ENCODE data around the gene BSN.

DNA sequence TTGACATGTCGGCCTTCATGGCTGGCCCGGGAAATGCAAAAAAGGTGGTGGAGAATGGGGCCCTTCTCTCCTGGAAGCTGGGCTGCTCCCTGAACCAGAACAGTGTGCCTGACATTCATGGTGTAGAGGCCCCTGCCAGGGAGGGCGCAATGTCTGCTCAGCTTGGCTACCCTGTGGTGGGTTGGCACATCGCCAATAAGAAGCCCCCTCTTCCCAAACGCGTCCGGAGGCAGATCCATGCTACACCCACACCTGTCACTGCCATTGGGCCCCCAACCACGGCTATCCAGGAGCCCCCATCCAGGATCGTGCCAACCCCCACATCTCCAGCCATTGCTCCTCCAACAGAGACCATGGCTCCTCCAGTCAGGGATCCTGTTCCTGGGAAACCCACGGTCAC is 23.1 kb upstream of the BSN start:
- TF ChIP-seq POLR2A (IDR thresholded peaks at IDR 0.05; ENCODE audit: low read depth, low read length) = no peak
- TF ChIP-seq, protein P1, sequence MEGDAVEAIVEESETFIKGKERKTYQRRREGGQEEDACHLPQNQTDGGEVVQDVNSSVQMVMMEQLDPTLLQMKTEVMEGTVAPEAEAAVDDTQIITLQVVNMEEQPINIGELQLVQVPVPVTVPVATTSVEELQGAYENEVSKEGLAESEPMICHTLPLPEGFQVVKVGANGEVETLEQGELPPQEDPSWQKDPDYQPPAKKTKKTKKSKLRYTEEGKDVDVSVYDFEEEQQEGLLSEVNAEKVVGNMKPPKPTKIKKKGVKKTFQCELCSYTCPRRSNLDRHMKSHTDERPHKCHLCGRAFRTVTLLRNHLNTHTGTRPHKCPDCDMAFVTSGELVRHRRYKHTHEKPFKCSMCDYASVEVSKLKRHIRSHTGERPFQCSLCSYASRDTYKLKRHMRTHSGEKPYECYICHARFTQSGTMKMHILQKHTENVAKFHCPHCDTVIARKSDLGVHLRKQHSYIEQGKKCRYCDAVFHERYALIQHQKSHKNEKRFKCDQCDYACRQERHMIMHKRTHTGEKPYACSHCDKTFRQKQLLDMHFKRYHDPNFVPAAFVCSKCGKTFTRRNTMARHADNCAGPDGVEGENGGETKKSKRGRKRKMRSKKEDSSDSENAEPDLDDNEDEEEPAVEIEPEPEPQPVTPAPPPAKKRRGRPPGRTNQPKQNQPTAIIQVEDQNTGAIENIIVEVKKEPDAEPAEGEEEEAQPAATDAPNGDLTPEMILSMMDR (IDR thresholded peaks at IDR 0.05; ENCODE audit: extremely low read depth in 1 of 2, insufficient read depth in 1 of 2, low read depth in 1 of 2, low read length in 2 of 2) = no peak
- TF ChIP-seq, protein P2, sequence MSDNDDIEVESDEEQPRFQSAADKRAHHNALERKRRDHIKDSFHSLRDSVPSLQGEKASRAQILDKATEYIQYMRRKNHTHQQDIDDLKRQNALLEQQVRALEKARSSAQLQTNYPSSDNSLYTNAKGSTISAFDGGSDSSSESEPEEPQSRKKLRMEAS (IDR thresholded peaks at IDR 0.05; ENCODE audit: insufficient read depth, insufficient read length) = no peak
- no peak for TF ChIP-seq EZH2 (IDR thresholded peaks at IDR 0.05; ENCODE audit: borderline replicate concordance, low read depth, low read length, severe bottlenecking)
- no peak for TF ChIP-seq FOS (IDR thresholded peaks at IDR 0.05; ENCODE audit: borderline replicate concordance, insufficient read depth, low read length)

All from endothelial cell of umbilical vein (primary cell).